ENCODE measurements around the gene AURKAIP1.

Gene AURKAIP1

DNA sequence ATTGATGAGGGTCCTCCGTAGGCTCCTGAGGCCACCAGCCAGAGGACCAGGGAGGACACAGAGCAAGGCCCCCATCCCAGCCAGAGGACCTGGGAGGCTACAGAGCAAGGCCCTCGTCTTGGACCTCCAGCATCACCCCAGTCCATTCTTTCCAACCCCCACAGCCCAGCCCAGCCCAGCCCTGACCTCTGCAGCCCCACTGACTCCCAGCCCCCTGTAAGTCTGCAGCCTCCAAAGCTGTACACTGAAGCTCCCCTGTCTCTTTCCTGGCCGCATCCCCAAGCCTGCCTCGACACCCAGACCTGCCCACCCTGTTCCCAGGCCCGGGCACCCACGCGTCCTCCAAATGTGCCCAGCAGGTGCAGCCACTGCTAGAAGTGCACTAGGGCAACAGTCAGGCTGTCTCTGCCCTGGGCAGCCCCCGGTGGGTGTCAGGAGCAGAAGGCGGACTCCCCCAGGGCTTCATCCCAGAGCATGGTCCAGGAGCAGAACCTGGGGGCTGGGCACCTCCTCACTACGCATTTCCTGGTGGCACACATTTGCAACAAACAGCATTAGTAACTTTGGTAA is 27.9 kb downstream of the AURKAIP1 start:
- H3K9me3 ChIP-seq (replicated peaks; ENCODE audit: insufficient read depth, low read length), result no peaks in the 10 kb centered on the region
- H3K79me2 ChIP-seq (ENCODE audit: low read length), result peaks cover 22% of the 10 kb centered on the region
- no peak overlapping the region; the same call in 1 of the 2 replicates for H3K4me2 ChIP-seq (ENCODE audit: low read depth, low read length)
- no peaks in the 10 kb centered on the region for H3F3A ChIP-seq (ENCODE audit: insufficient read depth, low read length)
- no peak overlapping the region for H2AFZ ChIP-seq (ENCODE audit: low read length)
- DNase-seq, result no peak
- H3K4me3 ChIP-seq (ENCODE audit: low read length), result no peak overlapping the region
- no peaks in the 10 kb centered on the region for H4K20me1 ChIP-seq (ENCODE audit: insufficient read depth, low read length)
- no peak overlapping the region for H3K9ac ChIP-seq (ENCODE audit: low read length)
- TF ChIP-seq, protein P1, sequence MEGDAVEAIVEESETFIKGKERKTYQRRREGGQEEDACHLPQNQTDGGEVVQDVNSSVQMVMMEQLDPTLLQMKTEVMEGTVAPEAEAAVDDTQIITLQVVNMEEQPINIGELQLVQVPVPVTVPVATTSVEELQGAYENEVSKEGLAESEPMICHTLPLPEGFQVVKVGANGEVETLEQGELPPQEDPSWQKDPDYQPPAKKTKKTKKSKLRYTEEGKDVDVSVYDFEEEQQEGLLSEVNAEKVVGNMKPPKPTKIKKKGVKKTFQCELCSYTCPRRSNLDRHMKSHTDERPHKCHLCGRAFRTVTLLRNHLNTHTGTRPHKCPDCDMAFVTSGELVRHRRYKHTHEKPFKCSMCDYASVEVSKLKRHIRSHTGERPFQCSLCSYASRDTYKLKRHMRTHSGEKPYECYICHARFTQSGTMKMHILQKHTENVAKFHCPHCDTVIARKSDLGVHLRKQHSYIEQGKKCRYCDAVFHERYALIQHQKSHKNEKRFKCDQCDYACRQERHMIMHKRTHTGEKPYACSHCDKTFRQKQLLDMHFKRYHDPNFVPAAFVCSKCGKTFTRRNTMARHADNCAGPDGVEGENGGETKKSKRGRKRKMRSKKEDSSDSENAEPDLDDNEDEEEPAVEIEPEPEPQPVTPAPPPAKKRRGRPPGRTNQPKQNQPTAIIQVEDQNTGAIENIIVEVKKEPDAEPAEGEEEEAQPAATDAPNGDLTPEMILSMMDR (IDR thresholded peaks at IDR 0.05; ENCODE audit: low read length), result no peak
- TF ChIP-seq EZH2phosphoT487 (IDR thresholded peaks at IDR 0.05; ENCODE audit: low read length) (no peak), EZH2 (optimal IDR thresholded peaks at IDR 0.05; ENCODE audit: low read depth, low read length) (no peak)
- no peaks in the 10 kb centered on the region for H3K36me3 ChIP-seq (replicated peaks; ENCODE audit: insufficient read depth, low read length)
- no peaks in the 10 kb centered on the region for H3K9me2 ChIP-seq (replicated peaks; ENCODE audit: insufficient read depth, low read length)
- no peaks in the 10 kb centered on the region for H3K4me1 ChIP-seq (ENCODE audit: low read length)
- peaks cover 5% of the 10 kb centered on the region; the same call in 1 of the 2 replicates for H3K27me3 ChIP-seq (replicated peaks; ENCODE audit: insufficient read depth, low read length)
- H3K27ac ChIP-seq (ENCODE audit: low read length), result no peak overlapping the region

DNA sequence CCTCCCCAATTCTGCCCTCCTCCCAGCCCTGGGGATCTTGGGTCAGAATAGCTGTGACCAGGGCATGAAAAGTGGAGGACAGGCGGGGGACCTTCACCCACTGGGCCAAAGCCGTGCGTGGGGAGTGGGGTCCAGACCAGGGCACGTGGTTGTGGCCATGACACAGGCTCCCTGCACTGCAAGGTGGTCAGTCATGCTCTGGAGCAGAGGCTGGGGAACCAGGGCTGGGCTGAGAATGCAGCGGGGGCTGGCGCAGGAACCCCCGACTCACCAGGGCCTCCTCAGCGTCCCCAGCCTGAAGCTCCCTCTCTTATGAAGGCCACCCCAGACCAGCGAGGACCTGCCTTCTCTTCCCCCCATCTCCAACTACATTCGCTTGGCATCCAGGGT is 28.5 kb downstream of the AURKAIP1 start:
- Histone ChIP-seq H3K4me3 (ENCODE audit: low read length) (no peak overlapping the region), H3K4me1 (ENCODE audit: low read length) (no peaks in the 10 kb centered on the region), H3K79me2 (ENCODE audit: low read length) (peaks cover 22% of the 10 kb centered on the region), H3K27ac (ENCODE audit: low read length) (no peak overlapping the region), H2AFZ (ENCODE audit: low read length) (no peak overlapping the region), H3K9ac (ENCODE audit: low read length) (no peak overlapping the region), H3K9me3 (replicated peaks; ENCODE audit: insufficient read depth, low read length) (no peaks in the 10 kb centered on the region), H3K27me3 (replicated peaks; ENCODE audit: insufficient read depth, low read length) (peaks cover 2% of the 10 kb centered on the region; the same call in 1 of the 2 replicates), H3K36me3 (replicated peaks; ENCODE audit: insufficient read depth, low read length) (no peaks in the 10 kb centered on the region), H3K4me2 (ENCODE audit: low read depth, low read length) (no peak overlapping the region), H3K9me2 (replicated peaks; ENCODE audit: insufficient read depth, low read length) (no peaks in the 10 kb centered on the region), H3F3A (ENCODE audit: insufficient read depth, low read length) (no peaks in the 10 kb centered on the region), H4K20me1 (ENCODE audit: insufficient read depth, low read length) (no peaks in the 10 kb centered on the region)
- TF ChIP-seq EZH2 (optimal IDR thresholded peaks at IDR 0.05; ENCODE audit: low read depth, low read length), result no peak
- TF ChIP-seq, protein P1 (IDR thresholded peaks at IDR 0.05; ENCODE audit: low read length), result no peak
- no peak for TF ChIP-seq EZH2phosphoT487 (IDR thresholded peaks at IDR 0.05; ENCODE audit: low read length)
- no peak for DNase-seq

DNA sequence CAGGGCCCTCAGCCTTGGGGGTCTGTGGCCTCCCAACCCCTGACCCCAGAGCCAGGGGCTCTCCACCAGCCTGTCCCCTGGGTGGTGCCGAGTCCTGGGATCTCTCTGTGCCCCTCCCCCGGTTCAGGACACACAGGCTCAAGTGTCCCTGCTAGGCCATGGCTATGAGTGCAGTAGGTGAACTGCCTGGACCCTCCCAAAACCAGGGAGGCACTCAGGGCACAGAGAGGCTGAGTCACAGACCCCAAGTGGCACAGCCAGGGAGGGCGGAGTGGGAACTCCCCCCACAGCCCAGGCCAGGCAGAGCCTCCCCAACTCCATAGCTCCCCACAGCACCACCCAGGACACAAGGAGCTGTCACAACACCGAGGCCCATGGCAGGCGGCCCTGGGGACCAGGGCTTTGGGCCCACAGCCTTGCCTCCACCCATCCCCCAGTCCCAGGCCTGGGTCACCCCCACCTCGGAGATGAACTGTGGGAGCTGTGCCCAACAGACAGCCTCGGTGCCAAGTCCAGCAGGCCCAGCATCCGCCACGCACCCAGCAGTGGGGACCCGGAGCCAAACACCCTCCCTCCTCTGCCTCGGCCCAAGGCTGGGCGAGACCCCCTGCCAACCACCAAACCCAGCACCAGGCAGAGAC is 29.0 kb downstream of the AURKAIP1 start:
- TF ChIP-seq EZH2 (optimal IDR thresholded peaks at IDR 0.05; ENCODE audit: low read depth, low read length) (no peak), EZH2phosphoT487 (IDR thresholded peaks at IDR 0.05; ENCODE audit: low read length) (no peak)
- Histone ChIP-seq H3K9me2 (replicated peaks; ENCODE audit: insufficient read depth, low read length) (no peaks in the 10 kb centered on the region), H3K4me1 (ENCODE audit: low read length) (no peaks in the 10 kb centered on the region), H3K4me2 (ENCODE audit: low read depth, low read length) (no peak overlapping the region), H3K9ac (ENCODE audit: low read length) (no peak overlapping the region), H2AFZ (ENCODE audit: low read length) (no peak overlapping the region), H4K20me1 (ENCODE audit: insufficient read depth, low read length) (no peaks in the 10 kb centered on the region), H3K36me3 (replicated peaks; ENCODE audit: insufficient read depth, low read length) (no peaks in the 10 kb centered on the region), H3K79me2 (ENCODE audit: low read length) (peaks cover 22% of the 10 kb centered on the region), H3K4me3 (ENCODE audit: low read length) (no peak overlapping the region), H3K9me3 (replicated peaks; ENCODE audit: insufficient read depth, low read length) (no peaks in the 10 kb centered on the region), H3K27me3 (replicated peaks; ENCODE audit: insufficient read depth, low read length) (no peaks in the 10 kb centered on the region), H3F3A (ENCODE audit: insufficient read depth, low read length) (no peaks in the 10 kb centered on the region), H3K27ac (ENCODE audit: low read length) (no peak overlapping the region)
- DNase-seq, result no peak

DNA sequence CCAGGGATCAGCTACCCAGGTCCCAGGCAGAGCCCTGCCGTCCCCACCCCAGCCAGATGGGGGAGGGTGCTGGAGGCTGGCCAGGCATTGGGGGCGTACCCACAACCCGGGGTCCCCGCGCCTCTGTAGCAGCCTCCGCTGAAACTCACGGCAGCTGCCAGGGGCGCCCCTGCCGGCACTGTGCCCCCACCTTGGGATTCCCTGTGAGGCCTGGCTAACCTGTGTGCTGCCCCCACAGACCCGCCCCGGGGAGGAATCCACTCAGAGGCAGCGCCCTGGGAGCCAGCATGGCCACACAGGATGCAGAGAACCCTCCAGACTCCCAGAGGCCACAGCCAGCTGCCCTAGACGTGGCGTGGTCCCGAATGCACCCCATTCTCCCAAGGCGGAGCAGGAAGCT is 29.6 kb downstream of the AURKAIP1 start:
- Histone ChIP-seq H3K4me2 (ENCODE audit: low read depth, low read length) (no peak overlapping the region), H3K9me3 (replicated peaks; ENCODE audit: insufficient read depth, low read length) (no peaks in the 10 kb centered on the region), H2AFZ (ENCODE audit: low read length) (no peak overlapping the region), H4K20me1 (ENCODE audit: insufficient read depth, low read length) (no peaks in the 10 kb centered on the region), H3K27me3 (replicated peaks; ENCODE audit: insufficient read depth, low read length) (no peaks in the 10 kb centered on the region), H3K4me1 (ENCODE audit: low read length) (no peaks in the 10 kb centered on the region), H3K79me2 (ENCODE audit: low read length) (peaks cover 22% of the 10 kb centered on the region), H3K9me2 (replicated peaks; ENCODE audit: insufficient read depth, low read length) (no peaks in the 10 kb centered on the region), H3K36me3 (replicated peaks; ENCODE audit: insufficient read depth, low read length) (no peaks in the 10 kb centered on the region), H3K27ac (ENCODE audit: low read length) (no peak overlapping the region), H3K4me3 (ENCODE audit: low read length) (no peak overlapping the region), H3K9ac (ENCODE audit: low read length) (no peak overlapping the region), H3F3A (ENCODE audit: insufficient read depth, low read length) (no peaks in the 10 kb centered on the region)
- TF ChIP-seq, protein P1 (IDR thresholded peaks at IDR 0.05; ENCODE audit: low read length), result no peak
- TF ChIP-seq EZH2 (optimal IDR thresholded peaks at IDR 0.05; ENCODE audit: low read depth, low read length), result no peak
- DNase-seq, result no peak
